HG03575 (cell line): ENCODE results near the gene EDN1.

Experiments used
- ATAC-seq: cut with Tn5 transposase; IDR thresholded peaks from one replicate; pipeline ENCODE4 v1.9.1; 2021; ENCODE audit not compliant: unreplicated experiment, insufficient number of reproducible peaks, low FRiP score; ENCODE audit errors: extremely low read depth

The EDN1 gene

DNA sequence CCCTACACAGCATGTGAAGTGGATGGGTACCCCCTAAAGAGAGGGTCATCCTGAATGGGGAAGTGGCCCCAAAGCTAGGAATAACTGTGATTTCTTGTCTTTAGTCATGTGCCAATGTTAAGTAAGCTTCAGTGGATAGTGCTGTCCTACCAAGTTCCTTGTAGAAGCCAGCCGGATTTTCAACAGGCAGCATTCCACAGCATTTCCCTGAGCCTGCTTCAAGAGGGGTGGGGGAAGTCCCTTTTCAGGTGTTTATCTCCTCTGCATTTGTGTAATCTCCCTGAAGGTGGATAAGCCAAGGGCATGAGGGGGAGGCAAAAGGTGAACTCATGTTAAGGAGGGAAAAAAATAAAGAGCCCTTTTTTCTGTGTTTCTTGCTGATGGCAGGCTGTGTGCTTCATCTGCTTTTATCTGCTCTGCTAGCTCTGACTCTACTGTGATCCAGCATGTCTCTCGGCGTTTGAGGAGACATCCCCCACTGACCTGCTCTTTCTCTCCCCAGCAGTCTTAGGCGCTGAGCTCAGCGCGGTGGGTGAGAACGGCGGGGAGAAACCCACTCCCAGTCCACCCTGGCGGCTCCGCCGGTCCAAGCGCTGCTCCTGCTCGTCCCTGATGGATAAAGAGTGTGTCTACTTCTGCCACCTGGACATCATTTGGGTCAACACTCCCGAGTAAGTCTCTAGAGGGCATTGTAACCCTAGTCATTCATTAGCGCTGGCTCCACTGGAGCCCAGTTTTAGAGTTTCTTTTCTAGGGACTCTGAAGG lies 1.9 kb downstream of the EDN1 start:
- ATAC-seq = no peak

DNA sequence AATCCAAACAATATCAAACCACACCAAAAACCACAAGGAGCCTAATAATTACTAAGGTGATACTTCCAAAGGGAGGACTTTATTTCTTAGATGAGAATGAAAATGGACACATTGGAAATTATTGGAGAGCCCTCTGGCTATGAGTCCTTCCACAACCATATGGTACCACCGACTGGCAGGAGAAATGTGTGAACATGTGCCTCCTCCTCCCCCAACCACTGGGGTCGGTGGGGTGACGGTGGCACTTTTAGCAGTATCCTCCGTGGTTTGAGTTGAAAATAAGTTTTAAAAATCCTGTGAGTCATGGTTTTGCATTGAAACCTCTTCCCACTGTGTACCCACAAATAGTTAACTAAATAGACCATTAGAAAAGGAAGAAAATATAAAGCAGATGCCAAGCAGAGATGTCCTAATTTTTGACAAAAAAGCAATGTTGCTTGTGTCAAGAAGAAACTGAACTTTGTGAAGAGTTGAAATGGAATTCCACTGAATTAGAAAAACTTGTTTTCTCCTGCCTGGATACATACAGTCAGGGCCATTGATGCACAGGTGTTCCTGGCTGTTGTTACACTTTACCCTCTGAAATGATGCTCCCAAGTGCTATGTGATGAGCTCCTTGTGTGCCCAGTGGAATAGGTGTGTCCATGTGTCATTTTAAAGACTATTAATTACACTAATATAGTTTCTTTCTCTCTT lies 3.2 kb downstream of the EDN1 start:
- ATAC-seq = no peak

DNA sequence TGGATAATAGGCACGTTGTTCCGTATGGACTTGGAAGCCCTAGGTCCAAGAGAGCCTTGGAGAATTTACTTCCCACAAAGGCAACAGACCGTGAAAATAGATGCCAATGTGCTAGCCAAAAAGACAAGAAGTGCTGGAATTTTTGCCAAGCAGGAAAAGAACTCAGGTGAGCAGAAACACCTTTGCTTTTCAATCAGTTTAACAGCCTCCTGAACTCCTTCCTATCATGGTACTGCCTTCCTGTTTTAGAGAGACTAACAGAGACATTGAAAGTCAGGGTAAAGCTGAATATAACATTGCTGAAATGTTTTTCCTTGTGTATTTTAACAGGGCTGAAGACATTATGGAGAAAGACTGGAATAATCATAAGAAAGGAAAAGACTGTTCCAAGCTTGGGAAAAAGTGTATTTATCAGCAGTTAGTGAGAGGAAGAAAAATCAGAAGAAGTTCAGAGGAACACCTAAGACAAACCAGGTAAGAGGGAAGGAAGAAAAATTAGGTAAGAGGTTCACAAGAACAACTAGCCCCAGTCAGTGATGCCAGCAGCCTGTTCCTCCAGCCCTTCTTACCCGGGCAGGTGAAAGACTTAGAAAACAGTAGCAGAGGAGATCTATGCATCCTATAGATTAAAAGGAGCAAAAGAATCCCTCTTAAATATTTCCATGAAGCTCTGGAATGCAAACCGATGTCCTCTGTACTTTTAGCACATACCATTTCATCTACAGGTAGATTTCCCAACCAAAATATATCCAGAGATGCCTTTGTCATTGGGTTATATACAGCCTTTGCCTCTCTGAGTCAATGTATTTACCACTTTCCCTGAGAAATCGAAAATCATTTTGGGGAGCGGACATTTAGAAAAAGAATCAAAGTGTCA lies 4.0 kb downstream of the EDN1 start:
- no peak for ATAC-seq

DNA sequence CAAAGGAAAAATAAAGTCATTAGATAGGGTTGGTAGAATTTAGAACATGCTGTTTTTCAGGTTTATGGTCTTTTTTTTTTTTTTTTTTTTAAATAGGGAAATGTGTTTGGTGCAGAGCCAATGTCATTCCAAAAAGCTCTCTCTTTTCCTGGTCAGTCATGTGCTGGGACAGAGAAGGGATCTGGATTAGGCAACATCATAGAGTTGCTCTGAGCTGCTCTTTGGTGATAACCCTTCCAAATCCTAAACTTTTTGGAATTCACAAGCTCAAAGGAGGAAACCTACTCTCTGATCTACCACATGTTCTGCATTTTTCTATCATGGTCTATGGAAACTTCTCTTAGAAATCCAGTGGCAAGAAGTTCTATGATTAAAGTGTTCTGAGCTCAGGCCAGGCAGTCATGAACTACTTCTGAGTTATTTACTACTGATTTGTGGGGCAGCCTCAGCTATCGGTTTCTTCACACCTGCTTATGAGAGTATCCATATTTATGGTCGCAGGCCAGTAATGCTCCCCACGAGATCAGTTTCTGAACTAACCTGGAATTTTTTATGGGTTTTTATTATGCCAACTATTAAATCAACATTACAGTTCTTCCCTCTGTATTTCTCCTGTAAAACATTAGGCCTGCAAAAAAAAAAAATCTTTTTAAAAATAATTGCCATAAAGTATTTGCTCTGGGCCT lies 4.8 kb downstream of the EDN1 start:
- ATAC-seq = no peak

DNA sequence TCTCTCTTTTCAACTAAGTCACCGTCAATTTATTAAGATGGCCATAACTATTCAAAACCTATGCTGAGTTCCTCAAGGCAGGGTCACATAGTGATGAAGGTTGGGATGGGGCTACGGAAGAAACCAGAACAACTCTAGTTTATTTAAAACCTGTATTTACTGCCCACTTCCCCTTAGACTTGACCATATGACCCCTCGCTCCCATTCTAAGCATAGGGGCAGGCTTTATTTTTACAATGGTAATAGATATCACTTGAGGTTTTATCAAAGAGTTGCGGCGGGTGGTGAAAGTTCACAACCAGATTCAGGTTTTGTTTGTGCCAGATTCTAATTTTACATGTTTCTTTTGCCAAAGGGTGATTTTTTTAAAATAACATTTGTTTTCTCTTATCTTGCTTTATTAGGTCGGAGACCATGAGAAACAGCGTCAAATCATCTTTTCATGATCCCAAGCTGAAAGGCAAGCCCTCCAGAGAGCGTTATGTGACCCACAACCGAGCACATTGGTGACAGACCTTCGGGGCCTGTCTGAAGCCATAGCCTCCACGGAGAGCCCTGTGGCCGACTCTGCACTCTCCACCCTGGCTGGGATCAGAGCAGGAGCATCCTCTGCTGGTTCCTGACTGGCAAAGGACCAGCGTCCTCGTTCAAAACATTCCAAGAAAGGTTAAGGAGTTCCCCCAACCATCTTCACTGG lies 5.5 kb downstream of the EDN1 start:
- ATAC-seq = no peak

DNA sequence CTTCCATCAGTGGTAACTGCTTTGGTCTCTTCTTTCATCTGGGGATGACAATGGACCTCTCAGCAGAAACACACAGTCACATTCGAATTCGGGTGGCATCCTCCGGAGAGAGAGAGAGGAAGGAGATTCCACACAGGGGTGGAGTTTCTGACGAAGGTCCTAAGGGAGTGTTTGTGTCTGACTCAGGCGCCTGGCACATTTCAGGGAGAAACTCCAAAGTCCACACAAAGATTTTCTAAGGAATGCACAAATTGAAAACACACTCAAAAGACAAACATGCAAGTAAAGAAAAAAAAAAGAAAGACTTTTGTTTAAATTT lies 6.1 kb downstream of the EDN1 start:
- ATAC-seq = no peak

DNA sequence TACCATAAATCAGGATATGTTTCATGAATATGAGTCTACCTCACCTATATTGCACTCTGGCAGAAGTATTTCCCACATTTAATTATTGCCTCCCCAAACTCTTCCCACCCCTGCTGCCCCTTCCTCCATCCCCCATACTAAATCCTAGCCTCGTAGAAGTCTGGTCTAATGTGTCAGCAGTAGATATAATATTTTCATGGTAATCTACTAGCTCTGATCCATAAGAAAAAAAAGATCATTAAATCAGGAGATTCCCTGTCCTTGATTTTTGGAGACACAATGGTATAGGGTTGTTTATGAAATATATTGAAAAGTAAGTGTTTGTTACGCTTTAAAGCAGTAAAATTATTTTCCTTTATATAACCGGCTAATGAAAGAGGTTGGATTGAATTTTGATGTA lies 6.4 kb downstream of the EDN1 start:
- no peak for ATAC-seq

DNA sequence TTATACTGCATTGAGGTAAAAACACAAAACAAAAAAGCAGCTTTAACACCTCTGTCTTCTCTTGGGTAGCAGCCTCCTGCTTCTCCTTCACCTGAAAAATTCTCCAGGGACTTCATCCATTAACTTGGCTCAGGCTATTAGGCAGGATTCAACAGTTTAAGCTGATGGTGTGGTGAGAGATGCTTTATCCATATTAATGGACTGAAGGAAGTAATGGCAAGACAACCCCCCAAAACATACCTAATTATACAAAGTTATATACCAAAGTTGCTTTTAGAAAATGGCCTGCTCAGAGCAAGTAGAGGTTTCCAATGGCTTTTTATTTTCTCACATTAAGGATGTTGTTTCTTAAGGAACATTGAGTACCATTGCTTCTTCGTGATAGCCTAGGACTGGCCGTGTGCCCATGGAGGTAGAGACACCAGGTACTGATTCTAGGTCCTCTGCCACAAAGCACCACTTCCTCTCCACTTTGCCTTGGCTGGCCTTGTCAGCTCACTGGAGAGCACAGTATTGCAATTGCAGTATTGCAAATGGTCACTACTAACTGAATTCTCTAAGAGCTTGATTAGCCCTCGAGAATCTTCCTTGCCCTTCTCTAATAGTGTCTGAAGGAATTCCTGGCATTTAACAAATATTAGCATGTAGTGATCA lies 7.3 kb downstream of the EDN1 start:
- ATAC-seq = no peak

DNA sequence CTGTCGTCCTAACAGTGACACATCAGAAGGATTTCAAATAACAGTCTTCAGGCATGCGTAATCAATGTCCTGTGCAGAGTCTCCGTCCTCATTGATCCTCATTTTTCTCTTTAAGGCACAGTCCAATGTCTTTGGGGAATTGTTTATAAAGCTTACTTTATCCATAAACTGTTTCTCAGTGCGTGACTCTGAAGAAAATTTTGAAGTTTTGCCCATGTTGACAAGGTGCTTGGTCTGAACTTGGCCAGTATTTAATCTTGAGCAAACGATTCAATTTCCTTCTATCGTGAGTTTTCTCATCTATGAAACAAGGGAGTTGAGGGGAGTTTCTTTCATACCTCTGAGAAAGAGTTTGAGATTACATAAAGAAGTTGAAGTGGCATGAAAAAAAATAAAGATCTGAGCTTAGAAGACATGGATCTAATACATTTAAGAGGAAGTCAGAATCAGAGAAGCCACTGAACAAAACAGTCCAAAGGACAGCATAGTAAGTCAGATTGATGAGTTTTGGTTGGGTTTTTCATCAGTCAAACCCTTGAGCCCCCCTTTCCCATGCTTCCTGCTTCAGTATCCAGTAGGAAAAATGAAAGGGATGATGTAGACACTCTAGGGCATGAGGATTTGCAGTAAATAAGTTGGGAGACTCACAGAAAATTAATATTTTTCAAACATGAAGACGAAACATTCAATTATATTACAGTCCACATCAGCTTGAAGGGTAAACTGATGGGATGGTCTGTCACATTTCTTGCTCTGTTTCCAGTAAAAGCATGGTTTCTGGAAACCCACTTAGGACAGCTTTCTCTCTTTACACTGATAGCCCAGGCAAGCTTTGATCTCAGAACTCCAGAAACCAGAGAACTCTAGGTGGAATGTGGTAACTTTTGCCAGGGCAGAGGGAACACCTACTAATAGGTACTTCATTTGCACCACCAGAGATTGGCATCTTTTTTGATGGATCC lies 8.1 kb downstream of the EDN1 start:
- no peak for ATAC-seq

DNA sequence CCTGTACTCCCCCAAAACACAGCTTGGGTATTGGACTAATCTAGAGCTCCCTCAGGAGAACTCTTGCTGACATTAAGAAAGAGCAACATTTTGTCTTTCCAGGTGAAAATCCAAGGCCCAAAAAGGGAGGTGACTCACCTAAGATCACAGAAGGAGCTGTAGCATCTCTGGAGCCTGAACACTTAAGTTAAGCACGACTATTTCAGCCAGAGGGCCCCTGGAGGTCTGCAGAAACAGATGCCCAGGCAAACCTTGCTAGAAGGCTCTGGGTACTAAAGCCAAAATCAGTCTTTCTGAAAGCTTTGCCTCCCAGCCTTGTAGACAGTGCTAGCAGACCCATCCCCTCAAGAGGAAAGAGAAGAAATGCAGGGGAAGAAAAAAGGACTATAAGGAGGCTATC lies 8.8 kb downstream of the EDN1 start:
- no peak for ATAC-seq

DNA sequence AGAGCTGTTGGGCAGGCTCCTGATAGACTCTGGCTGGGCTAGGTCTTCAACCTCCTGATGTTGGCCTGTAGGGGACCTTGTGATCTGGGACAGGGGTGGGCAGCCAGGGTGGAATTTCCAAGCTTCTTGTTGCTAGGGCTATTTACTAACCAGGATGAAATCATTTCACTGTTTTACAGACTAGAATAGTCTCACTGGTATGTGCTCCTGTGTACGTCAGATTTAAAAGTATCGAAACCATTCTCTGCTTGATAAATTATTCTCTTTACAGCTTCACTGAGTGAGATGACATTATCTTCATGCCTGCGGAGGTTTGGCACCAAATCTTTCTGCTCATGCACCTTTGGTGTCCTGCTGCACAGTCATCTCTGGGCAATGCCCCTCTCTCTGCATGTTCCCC lies 10.9 kb downstream of the EDN1 start:
- no peak for ATAC-seq

DNA sequence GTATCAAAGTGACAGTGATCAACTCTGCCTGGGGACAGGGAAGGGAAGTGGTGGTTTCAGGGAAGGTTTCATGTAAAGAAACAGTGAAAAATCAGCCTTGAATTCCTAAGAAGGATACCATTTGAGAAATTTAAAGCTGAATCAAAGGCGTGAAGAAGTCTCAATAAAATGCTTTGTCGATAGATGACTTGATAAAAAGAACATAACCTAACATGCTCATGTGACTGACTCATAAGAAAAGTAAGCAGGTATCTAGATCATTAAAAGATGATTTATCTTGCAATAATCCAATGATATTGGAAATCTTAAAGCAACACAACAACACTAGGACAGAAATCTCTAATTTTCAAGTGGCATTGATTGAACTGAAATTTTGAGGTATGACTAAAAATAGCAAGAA lies 14.3 kb downstream of the EDN1 start:
- ATAC-seq = no peak

DNA sequence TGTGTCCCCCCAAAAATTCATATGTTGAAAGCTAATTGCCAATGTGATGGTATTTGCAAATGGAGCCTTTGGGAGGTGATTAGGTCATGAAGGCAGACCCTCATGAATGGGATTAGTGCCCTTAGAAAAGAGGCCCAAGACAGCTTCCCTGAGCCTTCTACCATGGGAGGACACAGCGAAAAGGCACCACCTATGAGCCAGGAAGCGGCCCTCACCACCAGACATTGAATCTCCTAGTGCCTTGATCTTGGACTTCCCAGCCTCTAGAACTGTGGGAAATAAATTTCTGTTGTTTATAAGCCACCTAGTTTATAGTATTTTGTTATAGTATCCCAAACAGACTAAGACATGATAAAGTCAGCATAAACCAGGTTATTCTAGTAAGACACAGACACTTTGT lies 18.9 kb downstream of the EDN1 start:
- no peak for ATAC-seq

DNA sequence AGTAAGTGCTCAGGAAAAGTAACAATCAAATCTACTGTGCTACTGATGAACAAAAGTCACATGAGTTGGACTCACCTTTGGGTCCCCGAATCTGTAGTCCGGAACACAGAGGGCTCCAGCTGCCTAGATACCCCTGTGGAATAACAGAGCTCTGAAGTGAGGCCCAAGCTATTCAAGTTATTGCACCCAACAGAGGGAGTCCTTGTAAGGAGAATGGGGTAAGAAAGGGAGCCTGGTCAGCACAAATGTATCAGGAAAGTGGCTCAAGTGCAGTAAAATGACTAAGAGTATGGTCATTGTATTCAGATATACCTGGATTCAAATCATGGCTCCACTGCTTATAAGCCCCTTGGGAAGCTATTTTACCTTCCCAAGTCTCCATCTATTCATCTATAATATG lies 20.9 kb downstream of the EDN1 start:
- ATAC-seq = no peak

DNA sequence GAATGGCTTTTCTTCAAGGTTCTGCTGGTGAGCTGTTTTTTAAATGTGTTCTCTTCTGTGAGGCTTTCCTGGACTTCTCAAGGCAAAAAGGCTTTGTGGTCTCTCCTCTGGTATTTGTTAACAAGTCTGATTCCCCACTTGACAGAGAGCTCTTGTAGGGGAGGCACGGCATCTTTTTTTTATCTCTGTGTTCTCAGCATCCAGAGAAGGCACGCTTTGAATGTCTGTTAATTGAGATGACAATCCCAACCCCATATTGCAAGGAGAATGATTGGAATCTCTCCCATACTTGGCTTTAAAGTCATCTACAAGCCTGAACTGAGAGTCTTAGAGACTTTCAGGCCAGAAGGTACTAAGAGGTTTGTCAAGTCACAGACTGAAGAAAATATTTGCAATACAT lies 22.6 kb downstream of the EDN1 start:
- ATAC-seq = no peak

DNA sequence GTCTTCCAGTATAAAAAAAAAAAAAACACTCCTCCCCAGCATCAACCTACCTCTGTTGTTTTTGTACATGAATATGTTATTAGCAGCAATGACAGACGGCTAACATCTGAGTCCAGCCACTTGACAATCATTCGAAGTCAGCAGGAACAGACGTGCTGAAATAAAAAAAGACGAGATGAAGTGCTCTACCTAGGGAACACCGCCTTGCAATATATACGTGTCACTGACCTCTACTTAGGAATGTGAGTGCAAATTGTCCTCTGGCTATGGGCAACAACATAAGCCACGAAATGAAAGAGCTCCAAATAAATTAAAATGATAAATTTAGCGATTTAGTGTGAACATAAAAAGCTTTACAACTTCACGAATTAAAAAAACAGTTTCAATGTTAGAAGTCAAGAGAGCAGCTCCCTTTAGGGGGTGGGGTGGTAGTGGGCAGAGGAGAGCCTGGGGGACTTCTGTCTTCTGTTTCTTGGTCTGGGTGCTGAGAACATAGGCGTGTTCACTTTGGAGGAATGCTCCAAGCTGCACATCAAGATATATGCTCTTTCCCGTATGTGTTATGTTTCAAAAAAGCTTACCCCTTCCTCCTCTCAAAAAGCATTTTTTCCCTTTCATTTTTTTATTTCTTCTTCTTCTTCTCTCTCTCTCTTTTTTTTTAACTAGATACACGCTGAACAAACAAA lies 23.3 kb downstream of the EDN1 start:
- no peak for ATAC-seq
